Peyer's patch (tissue), 4 donors: ENCODE results near the gene HSD17B2.

Experiments used
- POLR2A ChIP-seq, 2 donors: fragments of 450-650 bp; IDR thresholded peaks; one replicate each; pipeline ENCODE4 v1.5.1; 2017; ENCODE audit warnings: antibody characterized with exemption in 2 of 2, mild to moderate bottlenecking in 2 of 2, moderate library complexity in 2 of 2
- TF ChIP-seq, protein P1 (sequence below), 6 experiments: fragments of 450-650 bp in 4 of 6; fragments of 200-600 bp in 2 of 6; sonication (generic) in 1 of 6; IDR thresholded peaks; one replicate each; pipeline ENCODE4 v1.5.1; 2017 to 2019; ENCODE audit warnings: antibody characterized with exemption in 6 of 6, mild to moderate bottlenecking in 3 of 6, moderate library complexity in 1 of 6

DNA sequence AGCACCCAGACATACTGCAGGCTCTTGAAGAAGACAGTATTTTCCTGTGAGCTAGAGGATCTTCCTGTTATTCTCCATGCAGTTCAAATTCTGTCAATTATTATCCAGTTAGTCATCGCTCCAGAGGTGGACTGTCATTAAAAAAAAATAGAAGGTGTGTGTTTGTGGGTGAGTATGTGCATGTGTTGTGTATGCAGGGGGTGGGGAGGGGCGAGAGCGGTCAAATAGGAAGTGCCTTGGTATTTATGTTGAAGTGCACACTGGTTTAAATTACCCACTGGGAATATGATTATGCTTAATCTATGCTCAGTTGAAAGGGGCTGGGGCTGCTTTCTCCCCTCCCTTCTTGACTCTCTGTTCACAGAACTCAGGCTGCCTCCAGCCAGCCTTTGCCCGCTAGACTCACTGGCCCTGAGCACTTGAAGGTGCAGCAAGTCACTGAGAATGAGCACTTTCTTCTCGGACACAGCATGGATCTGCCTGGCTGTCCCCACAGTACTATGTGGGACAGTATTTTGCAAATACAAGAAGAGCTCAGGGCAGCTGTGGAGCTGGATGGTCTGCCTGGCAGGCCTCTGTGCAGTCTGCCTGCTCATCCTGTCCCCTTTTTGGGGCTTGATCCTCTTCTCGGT lies at the start of gene HSD17B2:
- TF ChIP-seq, protein P1, sequence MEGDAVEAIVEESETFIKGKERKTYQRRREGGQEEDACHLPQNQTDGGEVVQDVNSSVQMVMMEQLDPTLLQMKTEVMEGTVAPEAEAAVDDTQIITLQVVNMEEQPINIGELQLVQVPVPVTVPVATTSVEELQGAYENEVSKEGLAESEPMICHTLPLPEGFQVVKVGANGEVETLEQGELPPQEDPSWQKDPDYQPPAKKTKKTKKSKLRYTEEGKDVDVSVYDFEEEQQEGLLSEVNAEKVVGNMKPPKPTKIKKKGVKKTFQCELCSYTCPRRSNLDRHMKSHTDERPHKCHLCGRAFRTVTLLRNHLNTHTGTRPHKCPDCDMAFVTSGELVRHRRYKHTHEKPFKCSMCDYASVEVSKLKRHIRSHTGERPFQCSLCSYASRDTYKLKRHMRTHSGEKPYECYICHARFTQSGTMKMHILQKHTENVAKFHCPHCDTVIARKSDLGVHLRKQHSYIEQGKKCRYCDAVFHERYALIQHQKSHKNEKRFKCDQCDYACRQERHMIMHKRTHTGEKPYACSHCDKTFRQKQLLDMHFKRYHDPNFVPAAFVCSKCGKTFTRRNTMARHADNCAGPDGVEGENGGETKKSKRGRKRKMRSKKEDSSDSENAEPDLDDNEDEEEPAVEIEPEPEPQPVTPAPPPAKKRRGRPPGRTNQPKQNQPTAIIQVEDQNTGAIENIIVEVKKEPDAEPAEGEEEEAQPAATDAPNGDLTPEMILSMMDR (IDR thresholded peaks at IDR 0.05) = no peak
- TF ChIP-seq POLR2A (IDR thresholded peaks at IDR 0.05) = peak; percentile 47 to 72
